Measurements from ENCODE around the gene KRTAP9-3.
"Not testable (repeated sequence)": the region's sequence is repeated elsewhere in the genome, so short reads cannot be mapped to it uniquely, and the experiment has no call there.

Gene KRTAP9-3

GRCh38 chr17:41232399-41233105 lies at the start of gene KRTAP9-3:
Gene KRTAP9-3 (plus strand): TSS chr17:41232449. CDS start chr17:41232502, 53 bp downstream.
- in situ Hi-C loops (cut with MboI; ENCODE audit: low sequenced_read_pairs) = not testable (repeated sequence)

GRCh38 chr17:41184480-41184961 lies 47.7 kb upstream of the KRTAP9-3 start, which contains the start of gene KRTAP4-1:
Gene KRTAP4-1 (minus strand): TSS chr17:41184911. CDS start chr17:41184854, 57 bp downstream.
- in situ Hi-C loops (cut with MboI; ENCODE audit: low sequenced_read_pairs) = no loop called here

- in situ Hi-C loops (cut with MboI; ENCODE audit: low sequenced_read_pairs) = no loop called here
Observed at GRCh38 chr17:41185001-41185400, 47.2 kb upstream of the KRTAP9-3 start.

GRCh38 chr17:41186872-41187271 lies 45.4 kb upstream of the KRTAP9-3 start:
- in situ Hi-C loops (cut with MboI; ENCODE audit: low sequenced_read_pairs) = no loop called here

- in situ Hi-C loops (cut with MboI; ENCODE audit: low sequenced_read_pairs) = not testable (repeated sequence)
Observed at GRCh38 chr17:41189837-41190318, 42.4 kb upstream of the KRTAP9-3 start, which contains the start of gene KRTAP9-1. Gene KRTAP9-1 (plus strand): TSS chr17:41189887. CDS start chr17:41189887, 0 bp downstream.

- in situ Hi-C loops (cut with MboI; ENCODE audit: low sequenced_read_pairs) = no loop called here
Observed at GRCh38 chr17:41190328-41190727, 41.9 kb upstream of the KRTAP9-3 start.

- in situ Hi-C loops (cut with MboI; ENCODE audit: low sequenced_read_pairs) = no loop called here
Observed at GRCh38 chr17:41196068-41196467, 36.2 kb upstream of the KRTAP9-3 start.

GRCh38 chr17:41199421-41200078 lies 32.7 kb upstream of the KRTAP9-3 start:
- in situ Hi-C loops (cut with MboI; ENCODE audit: low sequenced_read_pairs) = no loop called here

- in situ Hi-C loops (cut with MboI; ENCODE audit: low sequenced_read_pairs) = no loop called here
Observed at GRCh38 chr17:41211845-41212466, 20.3 kb upstream of the KRTAP9-3 start.

GRCh38 chr17:41212524-41213169 lies 19.6 kb upstream of the KRTAP9-3 start:
- in situ Hi-C loops (cut with MboI; ENCODE audit: low sequenced_read_pairs) = no loop called here

GRCh38 chr17:41215681-41216080 lies 16.6 kb upstream of the KRTAP9-3 start:
- in situ Hi-C loops (cut with MboI; ENCODE audit: low sequenced_read_pairs) = no loop called here

- in situ Hi-C loops (cut with MboI; ENCODE audit: low sequenced_read_pairs) = no loop called here
Observed at GRCh38 chr17:41223821-41224220, 8.4 kb upstream of the KRTAP9-3 start.

- in situ Hi-C loops (cut with MboI; ENCODE audit: low sequenced_read_pairs) = no loop called here
Observed at GRCh38 chr17:41226051-41226450, 6.2 kb upstream of the KRTAP9-3 start.

- in situ Hi-C loops (cut with MboI; ENCODE audit: low sequenced_read_pairs) = not testable (repeated sequence)
Observed at GRCh38 chr17:41226598-41227095, 5.6 kb upstream of the KRTAP9-3 start, which contains the start of gene KRTAP9-2. Gene KRTAP9-2 (plus strand): TSS chr17:41226648. CDS start chr17:41226655, 7 bp downstream.

GRCh38 chr17:41230094-41230493 lies 2.2 kb upstream of the KRTAP9-3 start:
- in situ Hi-C loops (cut with MboI; ENCODE audit: low sequenced_read_pairs) = no loop called here

GRCh38 chr17:41231731-41232130 lies 518 bp upstream of the KRTAP9-3 start:
- in situ Hi-C loops (cut with MboI; ENCODE audit: low sequenced_read_pairs) = no loop called here

- in situ Hi-C loops (cut with MboI; ENCODE audit: low sequenced_read_pairs) = not testable (repeated sequence)
Observed at GRCh38 chr17:41237116-41237515, 4.9 kb downstream of the KRTAP9-3 start.

- in situ Hi-C loops (cut with MboI; ENCODE audit: low sequenced_read_pairs) = not testable (repeated sequence)
Observed at GRCh38 chr17:41237949-41238437, 5.7 kb downstream of the KRTAP9-3 start, which contains the start of gene KRTAP9-8. Gene KRTAP9-8 (plus strand): TSS chr17:41237999. CDS start chr17:41238052, 53 bp downstream.

GRCh38 chr17:41246995-41247787 lies 14.9 kb downstream of the KRTAP9-3 start:
- in situ Hi-C loops (cut with MboI; ENCODE audit: low sequenced_read_pairs) = not testable (repeated sequence)

Data from HL-60/S4 treated with retinoic acid at 250 ng/mL for 4 days and 3 days (cell line).